KOPT-K1 (cell line): ENCODE data around the gene SLC26A1.

Experiments used
- H3K27ac ChIP-seq: fragments of 200-600 bp; sonication (generic); 2 replicates; pipeline ENCODE4 v1.5.1; 2016; ENCODE audit warnings: antibody characterized with exemption, mild to moderate bottlenecking, low read depth, low read length; ENCODE audit not compliant: poor library complexity, severe bottlenecking
- H3K36me3 ChIP-seq: fragments of 200-600 bp; sonication (generic); 2 replicates; pipeline ENCODE4 v1.5.1; 2017; ENCODE audit warnings: antibody characterized with exemption, mild to moderate bottlenecking, low read length, moderate library complexity; ENCODE audit not compliant: insufficient read depth
- H3K9me3 ChIP-seq: fragments of 200-600 bp; sonication (generic); 2 replicates; pipeline ENCODE4 v1.5.1; 2017; ENCODE audit warnings: antibody characterized with exemption, low read length, mild to moderate bottlenecking; ENCODE audit not compliant: insufficient read depth, poor library complexity, severe bottlenecking

Gene SLC26A1

DNA sequence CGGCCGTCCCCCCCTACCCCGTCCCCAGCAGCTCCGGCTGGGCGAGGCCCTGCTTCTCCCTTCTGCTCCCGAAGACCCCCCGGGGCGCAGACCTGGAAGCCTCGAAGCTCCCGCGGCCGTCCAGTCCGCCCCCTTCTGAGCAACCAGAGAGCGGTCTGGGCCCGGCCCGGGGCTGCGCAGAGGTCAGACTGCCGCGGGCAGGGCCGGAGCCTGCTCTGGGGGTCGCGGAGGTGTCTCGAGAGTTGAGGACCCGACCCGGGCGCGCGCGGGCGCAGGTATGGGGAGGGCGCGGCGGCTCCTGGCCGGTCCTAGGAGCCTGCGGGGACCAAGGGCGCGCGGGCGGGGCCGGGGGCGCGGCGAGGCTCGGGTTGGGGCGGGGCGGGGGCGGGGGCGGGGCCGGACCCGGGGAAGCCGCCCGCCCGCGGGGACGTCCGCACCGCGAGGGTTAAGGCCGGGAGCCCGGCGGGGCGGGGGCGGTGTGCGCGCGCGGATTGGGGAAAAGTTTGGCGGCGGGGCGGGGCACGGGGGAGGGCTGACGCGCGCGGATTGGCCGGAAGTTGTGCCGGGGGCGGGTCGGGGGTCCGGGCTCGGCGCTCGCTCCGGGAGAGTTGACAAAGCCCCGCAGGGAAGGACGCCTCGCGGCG is 17.9 kb upstream of the SLC26A1 start, which contains the start of gene FGFRL1:
Gene FGFRL1, plus strand, starts transcription at position 605 of the 644 bp plus-strand sequence. CDS start 860 bp downstream, outside the sequence.
- H3K36me3 ChIP-seq = no peaks in the 10 kb centered on the region
- H3K27ac ChIP-seq = no peak within 1 kb of the TSS
- H3K9me3 ChIP-seq = no peaks in the 10 kb centered on the region

DNA sequence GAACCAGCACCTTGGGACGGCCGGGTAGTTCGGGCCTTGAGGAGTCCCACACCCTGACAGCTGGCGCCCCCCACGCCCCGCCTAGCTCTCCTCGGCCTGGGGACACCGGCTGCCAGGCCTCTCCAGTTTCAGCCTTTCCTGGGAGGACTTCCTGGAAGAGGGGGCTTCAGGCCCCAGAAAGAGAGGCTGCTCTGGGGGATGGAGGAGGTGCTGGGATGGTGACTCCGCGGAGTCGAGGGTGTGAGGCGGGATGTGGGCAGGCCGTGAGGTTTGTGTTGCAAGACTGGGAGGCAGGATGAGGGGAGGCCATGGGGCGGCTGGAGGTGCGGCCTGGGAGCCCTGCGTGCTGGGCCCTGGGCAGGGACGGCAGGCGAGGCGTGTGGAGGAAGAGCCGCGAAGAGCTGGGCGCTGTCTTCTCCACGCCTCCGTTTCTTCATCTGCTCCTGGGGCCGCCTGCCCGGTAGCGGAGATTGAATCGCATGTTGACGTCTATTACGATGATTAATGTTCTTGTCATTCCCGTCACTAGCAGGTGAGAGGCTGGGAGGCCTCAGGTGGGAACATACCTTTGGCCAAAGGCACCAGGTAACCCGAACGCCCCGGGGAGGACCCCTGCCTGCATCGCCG is 17.3 kb upstream of the SLC26A1 start:
- no peak overlapping the region for H3K27ac ChIP-seq
- no peaks in the 10 kb centered on the region for H3K9me3 ChIP-seq
- H3K36me3 ChIP-seq = no peaks in the 10 kb centered on the region

- Histone ChIP-seq H3K27ac (no peak overlapping the region), H3K36me3 (no peaks in the 10 kb centered on the region), H3K9me3 (no peaks in the 10 kb centered on the region)
These were observed 16.6 kb upstream of the SLC26A1 start for GRCh38 chr4:1009542-1010394.

DNA sequence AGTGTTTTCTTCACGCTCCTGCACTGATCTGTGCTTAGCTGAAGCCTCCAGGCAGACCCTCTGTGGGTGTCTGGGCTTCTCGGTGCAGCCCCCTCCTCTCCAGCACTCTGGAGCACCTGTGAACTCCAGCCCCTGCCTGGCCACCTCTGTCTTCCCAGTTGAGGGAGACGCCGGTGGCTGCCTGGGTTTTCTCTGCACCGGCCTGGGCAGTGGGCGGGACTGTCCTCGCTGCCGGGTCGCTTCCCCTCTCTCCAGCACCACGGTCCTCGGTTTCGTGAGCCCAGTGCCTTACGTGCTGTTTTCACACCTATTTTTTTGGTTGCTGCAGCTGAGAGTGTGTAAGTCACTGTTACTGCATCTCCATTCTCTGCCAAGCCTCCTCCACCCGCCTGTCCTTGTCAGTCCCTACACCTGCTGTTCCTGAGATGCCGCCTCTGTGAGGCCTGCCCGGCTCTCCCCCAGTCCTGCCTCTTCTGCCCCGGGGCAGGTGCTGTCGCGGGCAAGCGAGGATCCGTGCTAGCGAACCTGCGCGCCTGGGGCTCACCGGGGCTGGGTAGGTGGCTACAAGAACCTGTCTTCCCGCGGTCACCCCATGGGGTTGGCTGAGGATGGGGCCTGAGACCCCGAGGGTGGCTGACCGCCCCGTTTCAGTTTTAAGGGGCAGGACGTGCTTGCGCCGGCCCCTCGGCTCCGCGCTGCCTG is 15.8 kb upstream of the SLC26A1 start:
- H3K36me3 ChIP-seq = no peaks in the 10 kb centered on the region
- H3K27ac ChIP-seq = no peak overlapping the region
- no peaks in the 10 kb centered on the region for H3K9me3 ChIP-seq

GRCh38 chr4:1006856-1007255 is 13.7 kb upstream of the SLC26A1 start:
- Histone ChIP-seq H3K36me3 (no peaks in the 10 kb centered on the region), H3K9me3 (no peaks in the 10 kb centered on the region), H3K27ac (no peak overlapping the region)

- Histone ChIP-seq H3K9me3 (no peaks in the 10 kb centered on the region), H3K36me3 (no peaks in the 10 kb centered on the region), H3K27ac (no peak overlapping the region)
These were observed 11.6 kb upstream of the SLC26A1 start for GRCh38 chr4:1004557-1005485.

DNA sequence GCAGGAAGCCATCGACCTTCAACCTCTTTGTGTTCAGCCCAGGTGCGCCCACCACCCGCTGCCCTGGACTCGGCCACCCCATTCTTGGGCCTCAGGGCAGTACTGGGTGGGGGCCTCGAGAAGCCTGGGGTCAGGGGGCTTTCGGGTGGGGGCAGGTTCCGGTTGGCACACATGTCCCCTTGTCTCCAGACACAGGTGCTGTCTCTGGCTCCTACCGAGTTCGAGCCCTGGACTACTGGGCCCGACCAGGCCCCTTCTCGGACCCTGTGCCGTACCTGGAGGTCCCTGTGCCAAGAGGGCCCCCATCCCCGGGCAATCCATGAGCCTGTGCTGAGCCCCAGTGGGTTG is 10.8 kb upstream of the SLC26A1 start:
- Histone ChIP-seq H3K9me3 (no peaks in the 10 kb centered on the region), H3K27ac (no peak overlapping the region), H3K36me3 (no peaks in the 10 kb centered on the region)

DNA sequence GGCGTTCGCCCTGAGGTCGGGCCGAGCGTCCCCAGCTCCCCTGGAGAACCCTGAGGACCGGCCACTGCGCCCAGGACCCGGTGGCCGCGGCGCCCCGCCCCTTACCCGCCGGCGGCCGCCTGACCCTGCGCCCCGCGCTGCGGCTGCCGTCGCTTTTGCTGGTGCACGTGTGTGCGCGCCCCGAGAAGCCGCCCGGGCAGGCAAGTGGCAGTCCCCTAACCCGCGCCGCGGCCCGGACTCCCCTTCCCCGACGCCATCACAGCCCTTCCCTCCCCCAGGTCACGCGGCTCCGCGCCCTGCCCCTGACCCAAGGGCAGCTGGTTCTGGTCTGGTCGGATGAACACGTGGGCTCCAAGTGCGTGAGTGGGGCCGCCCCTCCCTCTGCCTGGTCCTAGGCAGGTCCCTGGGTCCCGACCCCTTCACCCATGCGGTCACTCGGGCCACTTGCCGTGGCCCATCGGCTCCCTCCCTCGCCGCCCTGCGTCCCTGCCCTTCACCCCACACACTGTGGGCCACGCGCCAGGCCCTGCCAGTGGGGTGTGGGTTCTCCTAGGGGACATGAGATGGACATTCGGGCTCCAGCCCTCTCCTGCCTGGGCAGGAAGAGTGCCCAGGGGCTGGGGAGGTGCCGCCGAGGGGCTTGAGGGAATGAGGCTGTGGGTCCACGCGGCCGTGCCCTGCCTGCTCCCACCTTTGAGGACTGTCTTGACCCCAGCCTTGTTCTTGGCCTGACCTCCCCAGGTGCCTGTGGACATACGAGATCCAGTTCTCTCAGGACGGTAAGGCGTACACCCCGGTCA is 10.3 kb upstream of the SLC26A1 start:
- Histone ChIP-seq H3K27ac (no peak overlapping the region), H3K36me3 (no peaks in the 10 kb centered on the region), H3K9me3 (no peaks in the 10 kb centered on the region)

- Histone ChIP-seq H3K27ac (no peak overlapping the region), H3K9me3 (no peaks in the 10 kb centered on the region), H3K36me3 (no peaks in the 10 kb centered on the region)
These were observed 9.5 kb upstream of the SLC26A1 start for GRCh38 chr4:1002631-1003251.

DNA sequence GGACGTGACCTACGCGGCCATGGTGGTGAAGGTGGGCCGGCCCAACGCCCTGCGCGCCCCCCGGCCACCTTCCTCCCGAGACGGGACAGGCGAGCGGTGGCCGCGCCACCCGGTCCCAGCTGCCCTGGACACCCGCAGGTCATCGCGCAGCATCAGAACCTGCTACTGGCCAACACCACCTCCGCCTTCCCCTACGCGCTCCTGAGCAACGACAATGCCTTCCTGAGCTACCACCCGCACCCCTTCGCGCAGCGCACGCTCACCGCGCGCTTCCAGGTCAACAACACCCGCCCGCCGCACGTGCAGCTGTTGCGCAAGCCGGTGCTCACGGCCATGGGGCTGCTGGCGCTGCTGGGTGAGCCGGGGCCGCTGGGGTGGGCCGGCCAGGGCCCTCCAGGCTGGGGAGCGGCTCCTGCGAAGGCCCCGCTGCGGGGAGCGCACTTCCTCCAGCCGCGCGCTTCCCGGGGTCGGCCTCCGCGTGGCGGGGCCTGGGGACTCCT is 9.0 kb upstream of the SLC26A1 start:
- Histone ChIP-seq H3K36me3 (no peaks in the 10 kb centered on the region), H3K27ac (no peak overlapping the region)

DNA sequence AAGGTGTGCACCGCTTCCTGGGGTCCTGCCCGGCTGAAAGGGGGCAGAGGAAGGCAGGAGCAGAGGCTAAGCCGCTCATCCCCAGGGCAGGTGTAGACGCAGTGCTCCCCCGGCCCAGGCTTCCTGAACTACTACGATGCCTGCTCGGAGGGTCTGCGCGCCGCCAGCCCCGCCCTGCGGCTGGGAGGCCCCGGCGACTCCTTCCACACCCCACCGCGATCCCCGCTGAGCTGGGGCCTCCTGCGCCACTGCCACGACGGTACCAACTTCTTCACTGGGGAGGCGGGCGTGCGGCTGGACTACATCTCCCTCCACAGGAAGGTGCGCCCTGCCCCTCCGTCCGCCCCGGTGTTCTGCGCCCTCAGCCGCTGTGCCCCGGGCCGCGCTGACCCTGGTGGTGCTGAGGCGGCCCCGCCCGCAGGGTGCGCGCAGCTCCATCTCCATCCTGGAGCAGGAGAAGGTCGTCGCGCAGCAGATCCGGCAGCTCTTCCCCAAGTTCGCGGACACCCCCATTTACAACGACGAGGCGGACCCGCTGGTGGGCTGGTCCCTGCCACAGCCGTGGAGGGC is 8.4 kb upstream of the SLC26A1 start:
- Histone ChIP-seq H3K36me3 (no peaks in the 10 kb centered on the region), H3K9me3 (no peaks in the 10 kb centered on the region), H3K27ac (no peak overlapping the region)

More for the DNA sequence above, 9.0 kb upstream of the SLC26A1 start:
- H3K9me3 ChIP-seq = no peaks in the 10 kb centered on the region

GRCh38 chr4:1000686-1001260 is 7.6 kb upstream of the SLC26A1 start:
- H3K9me3 ChIP-seq = no peaks in the 10 kb centered on the region
- no peaks in the 10 kb centered on the region for H3K36me3 ChIP-seq
- H3K27ac ChIP-seq = no peak overlapping the region
